NK-92 (cell line): Measurements from ENCODE around the gene MYO5C.

Experiments
- DNase-seq: peaks from one replicate; lab custom pipeline; 2025; ENCODE audit not compliant: unreplicated experiment; lab: John Stamatoyannopoulos, UW

Gene MYO5C

GRCh38 chr15:52278135-52278534 is 17.5 kb downstream of the MYO5C start:
- DNase-seq = no peak

- no peak for DNase-seq
These were observed 18.0 kb downstream of the MYO5C start for GRCh38 chr15:52277575-52277974.

GRCh38 chr15:52276256-52276770 is 19.3 kb downstream of the MYO5C start:
- DNase-seq = no peak

GRCh38 chr15:52263563-52264282 is 31.9 kb downstream of the MYO5C start:
- DNase-seq = no peak

GRCh38 chr15:52262364-52262763 is 33.2 kb downstream of the MYO5C start:
- DNase-seq = no peak

- DNase-seq = no peak
These were observed 33.9 kb downstream of the MYO5C start for GRCh38 chr15:52261498-52262242.

GRCh38 chr15:52261026-52261425 is 34.6 kb downstream of the MYO5C start:
- no peak for DNase-seq

- no peak for DNase-seq
These were observed 36.1 kb downstream of the MYO5C start for GRCh38 chr15:52259503-52259902.

- no peak for DNase-seq
These were observed 37.1 kb downstream of the MYO5C start for GRCh38 chr15:52258461-52258860.

GRCh38 chr15:52257734-52258062 is 37.9 kb downstream of the MYO5C start:
- no peak for DNase-seq

- no peak for DNase-seq
These were observed 38.5 kb downstream of the MYO5C start for GRCh38 chr15:52256930-52257733.

GRCh38 chr15:52256366-52256765 is 39.2 kb downstream of the MYO5C start:
- DNase-seq = no peak

GRCh38 chr15:52255935-52256334 is 39.7 kb downstream of the MYO5C start:
- DNase-seq = no peak

- DNase-seq = no peak
These were observed 40.6 kb downstream of the MYO5C start for GRCh38 chr15:52255008-52255407.

GRCh38 chr15:52254391-52254790 is 41.2 kb downstream of the MYO5C start:
- no peak for DNase-seq

GRCh38 chr15:52252781-52253180 is 42.8 kb downstream of the MYO5C start:
- no peak for DNase-seq

GRCh38 chr15:52251144-52251860 is 44.3 kb downstream of the MYO5C start:
- DNase-seq = no peak

- DNase-seq = no peak
These were observed 48.1 kb downstream of the MYO5C start for GRCh38 chr15:52247461-52247860.

GRCh38 chr15:52246686-52247431 is 48.7 kb downstream of the MYO5C start:
- DNase-seq = no peak
